ENCODE results near the gene DGKZ. TPM values are rescaled to one million over a fixed set of nuclear protein-coding genes. Genes with fewer than 3 reads are reported as not detected.

DGKZ gene
- total RNA-seq, 1 experiment from 2014 or later = 68.9 TPM

DNA sequence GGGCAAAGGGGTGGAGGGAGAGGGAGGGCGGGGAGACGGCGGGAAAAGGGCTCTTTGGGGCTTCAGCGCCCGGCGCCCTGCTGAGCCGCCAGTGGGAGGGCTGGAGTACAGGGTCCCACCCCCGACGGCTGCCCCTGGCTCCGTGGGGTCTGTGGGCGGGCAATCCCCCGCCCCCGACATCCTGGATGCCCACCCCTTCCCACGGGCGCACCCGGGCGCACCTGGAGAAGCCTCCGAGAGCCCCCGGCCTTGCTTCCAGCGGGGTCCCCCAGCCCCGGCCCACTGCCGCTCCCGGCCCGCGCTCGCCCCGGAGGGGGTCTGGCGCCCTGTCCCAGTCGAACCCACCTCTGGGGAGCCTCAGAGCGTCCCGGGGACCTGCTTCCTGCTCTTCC, 43.9 kb downstream of the DGKZ start:
- H3K9ac ChIP-seq (ENCODE audit: extremely low read depth, insufficient read length, low read length) = no peak overlapping the region
- Mint-ChIP-seq H3K9me3 (no peaks in the 10 kb centered on the region), H3K4me3 (peak overlapping the region; percentile 56 to 78; a peak in 4 of 5 replicates), H3K27ac (no peak overlapping the region), H3K4me1 (peaks cover 31 to 43% of the 10 kb centered on the region in 2 experiments), H3K27me3 (ENCODE audit: low read depth) (peaks cover 71% of the 10 kb centered on the region), H3K36me3 (ENCODE audit: insufficient read depth in 1 of 3, low read depth in 3 of 3) (no peaks in the 10 kb centered on the region)
- peaks cover 3% of the 10 kb centered on the region; the same call in 1 of the 2 replicates for H3K4me1 ChIP-seq (ENCODE audit: insufficient read depth, low read length)
- H3K79me2 ChIP-seq (ENCODE audit: insufficient read depth, low read length) = no peaks in the 10 kb centered on the region
- H3K4me2 ChIP-seq (ENCODE audit: insufficient read depth, insufficient read length, low read length) = peak overlapping the region; percentile 70
- H2AFZ ChIP-seq (ENCODE audit: low read length) = no peak overlapping the region
- no peak overlapping the region for H3K23ac ChIP-seq (ENCODE audit: insufficient read length, low read depth, low read length)
- H2BK12ac ChIP-seq (ENCODE audit: insufficient read length, low read depth, low read length) = no peak overlapping the region
- TF ChIP-seq, protein P1, sequence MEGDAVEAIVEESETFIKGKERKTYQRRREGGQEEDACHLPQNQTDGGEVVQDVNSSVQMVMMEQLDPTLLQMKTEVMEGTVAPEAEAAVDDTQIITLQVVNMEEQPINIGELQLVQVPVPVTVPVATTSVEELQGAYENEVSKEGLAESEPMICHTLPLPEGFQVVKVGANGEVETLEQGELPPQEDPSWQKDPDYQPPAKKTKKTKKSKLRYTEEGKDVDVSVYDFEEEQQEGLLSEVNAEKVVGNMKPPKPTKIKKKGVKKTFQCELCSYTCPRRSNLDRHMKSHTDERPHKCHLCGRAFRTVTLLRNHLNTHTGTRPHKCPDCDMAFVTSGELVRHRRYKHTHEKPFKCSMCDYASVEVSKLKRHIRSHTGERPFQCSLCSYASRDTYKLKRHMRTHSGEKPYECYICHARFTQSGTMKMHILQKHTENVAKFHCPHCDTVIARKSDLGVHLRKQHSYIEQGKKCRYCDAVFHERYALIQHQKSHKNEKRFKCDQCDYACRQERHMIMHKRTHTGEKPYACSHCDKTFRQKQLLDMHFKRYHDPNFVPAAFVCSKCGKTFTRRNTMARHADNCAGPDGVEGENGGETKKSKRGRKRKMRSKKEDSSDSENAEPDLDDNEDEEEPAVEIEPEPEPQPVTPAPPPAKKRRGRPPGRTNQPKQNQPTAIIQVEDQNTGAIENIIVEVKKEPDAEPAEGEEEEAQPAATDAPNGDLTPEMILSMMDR (conservative IDR thresholded peaks at IDR 0.05) = no peak
- no peak overlapping the region for H3K18ac ChIP-seq (ENCODE audit: insufficient read length, low read depth, low read length)
- no peak overlapping the region for H2BK20ac ChIP-seq (ENCODE audit: low read depth, low read length, poor library complexity, severe bottlenecking)
- no peak overlapping the region for H2BK15ac ChIP-seq (ENCODE audit: low read depth, low read length)
- H3K4ac ChIP-seq (ENCODE audit: low read depth, low read length) = no peak overlapping the region
- H3K23me2 ChIP-seq (ENCODE audit: insufficient read length, low read depth, low read length, poor library complexity, severe bottlenecking) = peaks cover 15% of the 10 kb centered on the region
- H4K20me1 ChIP-seq (ENCODE audit: control insufficient read depth, insufficient read depth, insufficient read length) = no peaks in the 10 kb centered on the region
- H3K56ac ChIP-seq (ENCODE audit: insufficient read length, low read depth, low read length) = no peak overlapping the region
- H3K14ac ChIP-seq (ENCODE audit: insufficient read depth, low read length) = no peak overlapping the region
- H2BK5ac ChIP-seq (ENCODE audit: insufficient read length, low read length) = no peak overlapping the region
- no peak overlapping the region for H3T11ph ChIP-seq (ENCODE audit: low read length)
- H4K8ac ChIP-seq (replicated peaks; ENCODE audit: insufficient read length, low read depth, low read length) = no peak overlapping the region
- no peak overlapping the region for H2BK120ac ChIP-seq (ENCODE audit: low read depth, low read length, poor library complexity, severe bottlenecking)
- no peak overlapping the region for H3K27ac ChIP-seq (ENCODE audit: insufficient read length, low read depth, low read length)
- no peak for DNase-seq
- no peaks in the 10 kb centered on the region for H3K9me3 ChIP-seq (ENCODE audit: control insufficient read depth, low read depth, low read length)
- WGBS (ENCODE audit: extremely low coverage, insufficient read length, low lambda C conversion rate) = no CpG with 5 or more reads among the region's 31 CpGs
- H3K79me1 ChIP-seq (ENCODE audit: insufficient read depth, low read depth, low read length, poor library complexity, severe bottlenecking) = no peaks in the 10 kb centered on the region
- no peak overlapping the region for H2AK5ac ChIP-seq (ENCODE audit: insufficient read length, low read length)
- H4K91ac ChIP-seq (ENCODE audit: insufficient read length, low read depth, low read length) = no peak overlapping the region
- peaks cover 20% of the 10 kb centered on the region; the same call in 1 of the 2 replicates for H3K27me3 ChIP-seq (ENCODE audit: insufficient read depth, low read length)
- H4K5ac ChIP-seq (ENCODE audit: insufficient read length, low read depth, low read length) = no peak overlapping the region
